ENCODE measurements around the gene ACTRT2.

DNA sequence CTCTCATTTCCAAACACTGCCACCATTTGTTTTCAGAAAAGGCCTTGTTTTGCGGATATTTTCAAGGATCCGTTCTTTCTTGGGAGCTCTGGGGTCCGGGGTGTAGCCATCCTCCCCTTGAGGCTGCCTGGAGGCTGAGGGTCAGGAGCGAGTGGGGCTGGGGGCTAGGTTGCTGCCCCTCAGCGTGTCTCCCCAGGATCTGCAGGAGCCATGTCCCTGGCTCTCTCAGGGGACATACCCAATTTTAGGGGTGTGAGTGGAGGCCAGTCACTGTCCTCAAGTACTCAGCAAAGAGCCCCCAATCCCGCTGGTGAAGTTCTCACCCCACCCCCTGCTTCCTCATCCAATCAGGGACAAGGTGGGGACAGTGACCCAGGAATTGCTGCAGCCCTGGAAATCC, 32.7 kb downstream of the ACTRT2 start:
- TF ChIP-seq POLR2A (IDR thresholded peaks at IDR 0.05; ENCODE audit: low read length) (no peak), GATA1 (IDR thresholded peaks at IDR 0.05; ENCODE audit: low read depth, low read length) (no peak)
